ENCODE data around the gene ACTN2.

The ACTN2 gene

DNA sequence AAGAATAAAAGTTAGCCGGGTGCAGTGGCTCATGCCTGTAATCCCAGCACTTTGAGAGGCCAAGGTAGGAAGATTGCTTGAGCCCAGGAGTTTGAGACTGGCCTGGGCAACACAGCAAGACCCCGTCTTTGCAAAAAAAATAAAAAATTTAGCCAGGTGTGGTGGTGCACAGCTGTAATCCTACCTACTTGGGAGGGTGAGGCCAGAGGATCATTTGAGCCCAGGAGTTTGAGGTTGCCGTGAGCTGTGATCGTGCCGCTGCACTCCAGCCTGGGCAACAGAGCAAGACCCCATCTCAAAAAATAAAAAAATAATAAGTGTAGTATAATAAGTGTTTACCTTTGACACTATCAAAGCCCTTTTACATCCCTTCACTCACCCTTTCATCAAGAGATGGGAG is 5.0 kb downstream of the ACTN2 start:
- no peak for DNase-seq (ENCODE audit: low spot score)

DNA sequence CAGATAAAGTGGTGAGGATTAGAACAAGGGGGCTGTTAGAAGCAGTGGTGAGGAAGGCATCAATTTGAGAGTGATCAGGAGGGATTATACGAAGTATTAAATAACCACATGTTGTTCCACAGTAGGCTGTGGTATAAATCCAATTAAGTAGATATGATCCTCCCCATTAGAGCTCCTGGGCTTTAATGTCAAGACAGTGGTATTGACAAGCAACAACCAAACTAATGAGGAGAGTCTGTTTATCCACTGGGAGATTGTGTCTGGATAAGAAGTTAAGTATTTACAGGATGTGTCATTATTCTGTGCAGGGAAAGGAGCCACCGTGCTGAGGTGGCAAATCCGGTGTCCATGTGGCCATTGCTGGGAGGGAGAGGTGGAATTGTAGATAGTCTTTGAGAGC is 5.8 kb downstream of the ACTN2 start:
- peak; percentile 54 for DNase-seq (ENCODE audit: low spot score)

DNA sequence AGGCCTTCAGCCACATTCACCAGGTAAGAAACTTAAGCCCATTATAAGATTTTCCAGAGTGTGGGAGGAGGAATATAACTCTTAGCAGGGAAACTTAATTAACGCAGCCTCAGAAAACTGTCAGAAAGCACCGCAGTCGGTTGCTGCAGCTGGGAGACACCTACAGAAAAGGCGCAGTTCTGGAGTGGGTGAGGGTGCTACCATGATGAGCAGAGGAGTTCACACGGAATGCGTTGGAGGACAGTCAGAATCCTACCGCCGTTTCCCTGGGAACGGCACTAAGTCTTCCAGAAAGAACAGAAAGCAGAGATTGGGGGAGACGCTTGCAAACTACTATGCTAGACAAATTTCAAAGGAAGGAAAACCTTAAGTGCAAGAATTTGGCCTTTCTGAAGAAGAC is 6.4 kb downstream of the ACTN2 start:
- no peak for DNase-seq (ENCODE audit: low spot score)

DNA sequence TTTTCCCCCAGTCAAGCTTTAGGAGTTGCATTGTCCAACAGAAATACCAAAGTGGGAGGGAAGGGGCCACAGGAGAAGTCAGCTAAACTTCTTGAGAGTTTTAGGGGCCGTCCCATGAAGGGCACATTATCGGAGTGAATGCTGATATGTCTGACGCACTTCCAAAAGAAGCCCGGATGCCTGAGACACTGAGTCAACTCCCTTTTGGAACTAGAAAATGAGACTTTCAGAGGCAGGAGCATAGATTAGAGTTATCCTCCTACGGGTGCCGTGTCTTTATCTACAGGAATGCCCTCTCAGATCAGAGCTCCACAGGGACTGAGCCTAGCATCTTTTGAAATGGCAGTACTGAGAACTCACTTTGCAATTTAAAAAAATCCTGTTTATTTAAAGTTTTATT is 13.1 kb downstream of the ACTN2 start:
- DNase-seq (ENCODE audit: low spot score) = no peak

DNA sequence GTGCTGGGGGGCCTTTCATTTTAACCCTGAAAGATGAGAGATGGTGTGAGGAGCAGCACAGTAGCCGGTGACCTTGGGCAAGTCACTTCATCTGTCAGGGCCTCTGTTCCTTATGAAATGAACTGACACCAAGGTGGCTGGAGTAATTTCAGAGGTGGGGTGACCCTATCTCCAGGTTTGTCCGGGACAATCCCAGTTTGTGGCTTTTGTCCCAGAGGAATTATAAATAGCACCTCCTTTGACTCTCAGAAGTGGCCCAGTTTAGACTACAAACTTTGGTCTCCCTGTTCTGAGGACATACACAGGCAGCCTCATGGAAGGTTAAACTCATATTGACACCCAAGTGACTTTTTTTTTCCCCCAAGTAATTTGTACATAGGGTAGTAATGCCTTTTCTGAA is 14.6 kb downstream of the ACTN2 start:
- no peak for DNase-seq (ENCODE audit: low spot score)

DNA sequence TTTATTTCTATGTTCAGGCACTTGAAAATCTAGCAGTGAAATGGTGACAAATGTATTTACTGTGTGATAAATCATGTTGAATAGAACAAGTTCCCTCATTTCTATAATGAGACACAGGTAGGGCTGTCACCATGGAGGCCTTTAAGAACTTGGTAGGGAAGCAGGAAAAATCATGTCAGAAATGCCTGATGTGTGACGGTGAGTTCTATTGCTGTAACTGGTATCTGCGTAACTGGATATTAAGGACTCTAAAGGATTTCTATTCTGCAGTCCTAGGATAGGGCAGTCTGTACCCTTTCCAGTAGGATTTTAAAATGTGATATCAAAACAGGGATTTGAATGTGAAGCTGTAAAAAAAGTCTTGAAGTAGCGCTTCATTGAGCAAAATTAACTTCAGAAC is 15.5 kb downstream of the ACTN2 start:
- DNase-seq (ENCODE audit: low spot score) = no peak

DNA sequence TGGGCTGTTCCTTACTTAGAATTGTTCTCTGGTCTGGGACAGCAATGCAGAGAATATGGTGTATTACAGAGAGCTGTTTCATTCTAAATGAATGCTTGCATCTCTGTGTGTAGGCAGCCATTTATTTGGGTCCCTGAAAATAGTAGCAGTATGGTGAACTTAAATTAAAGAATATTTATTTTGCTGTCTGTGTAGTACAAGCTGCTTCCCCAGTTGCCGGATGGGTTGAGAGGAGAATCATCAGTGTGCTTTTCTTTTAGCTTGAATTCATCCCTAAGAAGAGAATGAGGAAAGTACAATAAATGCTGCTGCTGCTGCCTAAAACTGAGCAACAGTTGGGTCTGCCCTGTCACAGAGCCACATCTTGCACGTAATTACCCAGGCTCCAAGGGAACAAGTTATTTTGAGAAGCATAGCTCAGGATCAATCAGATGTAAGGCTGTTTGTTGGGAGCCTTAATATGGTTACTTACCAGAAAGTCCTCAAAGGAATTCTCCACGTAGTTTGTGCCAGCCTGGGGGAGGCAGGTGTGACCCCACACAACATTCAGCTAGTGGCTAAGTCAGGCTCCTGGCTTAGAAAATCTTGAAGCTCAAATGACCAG is 16.6 kb downstream of the ACTN2 start:
- DNase-seq (ENCODE audit: low spot score) = no peak

DNA sequence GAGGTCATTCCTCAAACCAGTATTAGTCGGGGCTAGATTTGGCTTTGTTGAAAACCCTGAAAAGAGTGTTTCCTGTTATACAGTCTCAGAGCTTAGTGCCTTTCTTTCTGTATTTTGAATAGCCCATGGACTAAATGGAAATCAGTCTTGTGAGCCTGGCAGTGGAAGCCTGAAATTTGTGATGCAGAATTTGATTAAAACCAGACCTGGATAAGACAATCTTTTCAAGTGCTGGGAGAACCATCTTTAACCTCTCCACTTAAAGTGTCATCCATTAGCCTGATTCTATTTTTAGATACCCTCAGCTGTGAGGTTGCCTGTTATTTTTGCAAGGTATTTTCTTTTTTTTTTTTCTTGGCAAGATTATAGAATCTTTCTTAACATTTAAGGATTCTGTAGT is 19.5 kb downstream of the ACTN2 start:
- no peak for DNase-seq (ENCODE audit: low spot score)

DNA sequence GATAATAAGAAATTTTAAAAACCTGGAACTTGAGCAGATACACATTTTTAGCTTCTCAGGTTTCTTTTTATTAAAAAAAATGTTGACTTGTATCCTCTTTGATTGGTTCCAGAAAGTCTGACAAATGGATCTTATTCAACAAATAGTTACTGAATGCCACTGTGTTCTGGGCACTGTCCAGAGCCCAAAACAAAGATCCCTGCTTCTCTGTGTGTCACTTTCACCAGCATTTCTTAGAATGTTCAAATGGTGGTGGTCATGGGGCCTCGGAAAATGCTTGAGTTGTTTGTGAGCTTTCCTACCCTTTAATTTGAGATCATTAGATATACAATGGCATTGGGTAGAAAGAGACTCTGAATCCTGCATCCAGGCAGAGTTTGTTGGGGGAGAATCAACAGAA is 19.9 kb downstream of the ACTN2 start:
- DNase-seq (ENCODE audit: low spot score) = no peak

DNA sequence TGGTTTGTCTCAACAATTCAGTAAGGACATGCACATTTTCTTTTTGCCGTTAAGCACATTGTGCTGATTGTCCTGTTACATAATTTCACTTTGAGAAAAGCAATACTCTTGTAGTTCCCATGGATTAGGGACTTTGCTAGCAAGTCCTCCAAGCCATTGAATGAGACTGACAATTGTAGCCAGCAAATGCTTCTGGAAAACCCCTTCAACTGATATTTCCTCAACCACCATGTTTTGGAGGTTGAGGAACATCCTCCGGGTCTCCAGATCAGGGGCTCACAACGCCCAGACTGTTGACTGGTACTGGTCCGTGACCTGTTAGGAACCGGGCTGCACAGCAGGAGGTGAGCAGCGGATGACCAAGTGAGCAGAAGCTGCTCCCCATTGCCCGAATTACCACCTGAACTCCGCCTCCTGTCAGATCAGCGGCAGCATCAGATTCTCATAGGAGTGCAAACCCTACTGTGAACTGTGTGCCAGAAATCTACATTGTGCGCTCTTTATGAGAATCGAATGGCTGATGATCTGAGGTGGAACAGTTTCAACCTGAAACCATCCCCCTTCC is 24.1 kb downstream of the ACTN2 start:
- DNase-seq (ENCODE audit: low spot score) = no peak

DNA sequence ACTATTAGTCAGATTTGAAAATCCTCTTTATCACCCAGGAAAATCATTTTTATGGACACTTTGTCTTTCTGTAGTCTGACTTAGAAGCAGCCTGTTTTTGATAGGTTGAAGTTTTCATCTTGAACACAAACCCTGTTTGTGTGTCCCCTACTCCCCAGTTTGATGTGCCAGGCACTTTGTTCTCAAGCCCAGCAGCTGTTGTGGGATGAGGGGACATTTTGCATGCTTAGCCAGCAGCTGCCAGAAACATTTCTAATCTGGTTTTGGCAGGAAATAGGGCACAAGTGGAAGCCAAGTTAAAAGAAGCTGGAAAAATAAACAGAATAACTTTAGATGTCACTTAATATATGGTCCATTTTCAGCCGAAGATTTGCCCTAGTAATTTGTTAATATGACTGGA is 29.9 kb downstream of the ACTN2 start:
- no peak for DNase-seq (ENCODE audit: low spot score)

DNA sequence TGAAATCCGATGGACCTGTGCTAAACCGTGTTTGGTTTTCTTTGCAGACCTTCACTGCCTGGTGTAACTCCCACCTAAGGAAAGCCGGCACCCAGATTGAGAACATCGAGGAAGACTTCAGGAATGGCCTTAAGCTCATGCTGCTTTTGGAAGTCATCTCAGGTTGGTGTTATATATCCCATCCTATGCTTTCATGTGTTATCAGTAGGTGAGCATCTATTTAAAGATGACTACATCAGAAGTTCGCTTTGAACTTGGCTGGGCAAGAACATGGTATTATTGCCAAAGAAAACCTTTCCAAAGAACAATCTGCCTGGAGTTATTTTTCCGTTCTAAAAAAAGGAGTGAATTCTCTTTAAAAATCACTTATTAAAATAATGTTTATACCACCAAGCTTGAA is 31.5 kb downstream of the ACTN2 start:
- DNase-seq (ENCODE audit: low spot score) = no peak

DNA sequence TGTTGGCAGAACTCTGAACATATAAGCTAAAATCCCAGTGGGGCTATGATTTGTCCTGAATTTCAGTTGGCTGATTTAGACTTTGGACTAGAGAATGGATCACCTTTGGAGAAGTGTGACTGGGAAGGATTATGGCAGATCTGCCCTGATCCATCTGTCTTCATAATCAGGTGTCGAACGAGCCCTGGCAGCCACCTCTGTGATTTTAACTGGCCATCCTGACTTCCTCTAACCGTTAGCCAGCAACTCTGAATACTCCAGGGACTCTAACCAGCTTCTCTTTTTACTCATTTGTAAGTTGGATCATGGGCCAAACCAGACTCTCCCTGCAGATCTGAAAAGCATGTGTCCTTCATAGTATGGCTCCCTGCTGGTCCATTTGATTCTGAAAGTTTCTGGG is 32.0 kb downstream of the ACTN2 start:
- DNase-seq (ENCODE audit: low spot score) = no peak

DNA sequence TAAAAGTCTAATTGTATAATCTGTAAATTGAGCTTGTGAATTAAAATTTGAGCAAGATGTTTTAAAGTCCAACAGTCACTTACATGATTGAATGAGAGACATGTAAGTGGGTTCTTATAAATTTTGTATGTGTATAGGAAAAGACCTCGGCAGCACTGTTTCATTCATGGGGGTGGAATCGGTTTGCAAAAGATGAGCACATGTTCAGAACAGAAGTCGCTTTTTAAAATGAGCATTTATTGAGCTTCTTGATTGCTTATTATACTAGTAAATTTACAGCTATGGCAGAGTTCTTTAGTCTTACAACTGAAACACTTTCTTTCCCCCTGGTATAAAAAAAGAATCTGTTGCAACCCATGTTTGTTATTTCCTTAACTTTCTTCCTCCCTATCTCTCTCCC is 33.9 kb downstream of the ACTN2 start:
- no peak for DNase-seq (ENCODE audit: low spot score)

DNA sequence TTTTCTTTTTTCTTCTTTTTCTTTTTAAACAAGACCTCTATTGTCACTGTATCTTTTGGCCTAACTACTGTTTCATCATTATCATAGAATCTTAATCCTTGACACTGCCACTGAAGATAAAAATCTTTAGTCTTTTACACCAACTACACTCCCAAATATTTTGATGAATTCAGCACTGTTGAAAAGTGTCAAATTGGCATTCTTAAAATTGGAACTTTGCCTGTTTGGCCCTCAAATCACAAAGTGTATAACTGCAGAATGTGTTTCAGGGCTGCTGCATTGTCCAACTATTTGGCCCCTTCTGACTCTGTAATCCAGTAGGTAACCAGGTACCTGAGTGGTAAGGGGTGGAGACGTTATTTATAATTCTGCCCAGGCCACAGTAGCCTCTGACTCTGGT is 34.3 kb downstream of the ACTN2 start:
- no peak for DNase-seq (ENCODE audit: low spot score)

DNA sequence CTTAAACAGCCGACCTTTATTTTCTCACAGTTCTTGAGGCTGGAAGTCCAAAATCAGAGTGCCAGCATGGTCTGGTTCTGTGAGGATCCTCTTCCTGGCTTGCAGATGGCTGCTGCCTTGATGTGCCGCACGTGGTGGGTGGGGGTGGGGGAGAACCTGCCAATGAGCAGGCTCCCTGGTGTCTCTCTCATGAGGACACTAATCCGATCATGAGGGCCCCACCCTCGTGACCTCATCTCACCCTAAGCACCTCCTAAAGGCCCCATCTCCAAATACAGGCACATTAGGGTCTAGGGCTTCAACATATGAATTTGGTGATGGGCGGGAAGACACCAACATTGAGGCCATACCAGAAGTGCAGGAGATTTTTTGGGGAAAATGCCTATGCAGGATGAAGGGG is 37.8 kb downstream of the ACTN2 start:
- DNase-seq (ENCODE audit: low spot score) = no peak

DNA sequence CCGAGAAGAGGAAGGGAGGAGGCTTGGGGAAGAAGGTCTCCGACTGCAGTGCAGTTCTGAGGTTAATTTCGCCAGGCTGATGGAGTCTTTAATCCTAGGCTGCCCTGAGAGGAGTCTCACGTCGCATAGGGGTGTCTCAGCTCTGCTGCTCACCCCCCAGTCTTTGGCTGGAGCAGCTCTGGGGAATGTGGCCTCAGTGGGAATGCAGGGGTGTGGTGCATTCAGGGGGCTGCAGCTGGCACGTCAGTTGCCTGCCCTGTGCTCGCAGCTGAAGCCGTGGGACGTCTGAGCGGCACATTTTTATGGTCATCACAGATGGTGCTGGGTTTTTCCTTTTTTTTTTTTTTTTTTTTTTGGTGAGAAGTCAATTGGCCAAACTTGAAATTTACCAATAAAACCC is 38.2 kb downstream of the ACTN2 start:
- no peak for DNase-seq (ENCODE audit: low spot score)

DNA sequence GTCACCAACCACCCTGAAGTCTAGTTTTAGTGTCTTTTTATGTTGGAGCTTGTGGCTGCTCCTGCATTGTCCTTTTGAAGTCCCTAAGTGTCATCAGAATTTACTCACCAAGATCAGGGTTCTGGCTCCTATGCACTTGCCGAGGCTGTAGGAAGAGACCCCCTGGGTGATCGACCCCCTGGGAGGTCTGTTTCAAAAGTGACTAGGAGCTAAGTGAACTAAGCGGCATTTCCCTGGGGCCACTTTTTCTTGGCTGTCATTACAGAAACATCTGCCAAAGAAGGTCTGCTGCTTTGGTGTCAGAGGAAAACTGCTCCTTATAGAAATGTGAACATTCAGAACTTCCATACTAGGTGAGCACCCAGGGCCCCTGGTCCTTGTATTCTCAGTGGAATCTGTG is 39.4 kb downstream of the ACTN2 start:
- DNase-seq (ENCODE audit: low spot score) = no peak

DNA sequence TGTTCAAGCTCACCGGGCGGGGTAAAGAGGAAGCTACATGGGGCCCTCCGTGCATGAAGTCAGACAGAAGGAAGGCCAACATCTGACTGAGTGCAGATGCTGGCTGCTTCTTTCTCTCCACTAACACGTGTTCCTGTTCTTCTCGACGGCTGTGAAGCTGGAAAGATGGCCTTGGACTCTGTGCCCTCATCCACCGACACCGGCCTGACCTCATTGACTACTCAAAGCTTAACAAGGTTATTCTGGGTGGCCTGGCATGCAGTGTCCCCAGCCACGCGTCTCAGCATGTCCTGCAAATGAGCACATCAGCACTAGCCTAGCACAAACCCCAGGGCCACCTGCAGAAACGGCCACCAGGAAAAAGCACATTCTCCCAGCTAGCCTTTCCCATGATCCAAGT is 41.2 kb downstream of the ACTN2 start:
- no peak for DNase-seq (ENCODE audit: low spot score)

DNA sequence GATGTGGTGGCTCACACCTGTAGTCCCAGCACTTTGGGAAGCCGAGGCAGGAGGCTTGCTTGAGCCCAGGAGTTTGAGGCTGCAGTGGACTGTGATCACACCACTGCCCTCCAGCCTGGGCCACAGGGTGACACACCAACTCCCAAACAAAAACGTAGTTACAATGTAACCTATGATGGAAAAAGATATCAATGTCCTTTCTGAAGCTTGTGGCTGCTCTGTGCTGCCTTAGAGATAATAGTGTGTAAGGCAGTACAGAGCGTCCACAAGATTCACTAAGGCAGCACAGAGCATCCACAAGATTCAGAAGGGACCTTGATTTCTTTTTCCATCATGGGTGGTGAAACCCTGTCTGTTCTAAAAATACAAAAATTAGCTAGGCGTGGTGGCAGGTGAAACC is 42.5 kb downstream of the ACTN2 start:
- DNase-seq (ENCODE audit: low spot score) = no peak

DNA sequence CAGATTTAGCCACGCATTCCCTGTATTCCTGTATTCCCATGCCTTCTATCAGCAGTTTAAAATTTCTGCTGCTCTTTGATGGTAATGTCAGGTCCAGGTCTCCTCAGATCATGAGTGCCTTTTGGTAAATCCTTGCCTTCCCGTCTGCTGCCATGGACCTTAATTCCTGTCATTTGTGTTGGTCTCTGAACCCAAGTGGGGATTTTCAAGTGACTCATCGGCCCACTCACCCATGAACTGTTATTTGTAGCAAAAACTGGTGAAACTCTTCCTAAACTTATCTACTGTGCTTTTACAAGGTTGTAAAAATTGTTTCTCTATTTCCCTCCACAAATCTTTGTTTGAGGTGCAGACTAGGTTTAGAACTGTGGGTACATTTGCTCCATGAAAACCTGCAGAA is 47.4 kb downstream of the ACTN2 start:
- DNase-seq (ENCODE audit: low spot score) = peak; percentile 68

DNA sequence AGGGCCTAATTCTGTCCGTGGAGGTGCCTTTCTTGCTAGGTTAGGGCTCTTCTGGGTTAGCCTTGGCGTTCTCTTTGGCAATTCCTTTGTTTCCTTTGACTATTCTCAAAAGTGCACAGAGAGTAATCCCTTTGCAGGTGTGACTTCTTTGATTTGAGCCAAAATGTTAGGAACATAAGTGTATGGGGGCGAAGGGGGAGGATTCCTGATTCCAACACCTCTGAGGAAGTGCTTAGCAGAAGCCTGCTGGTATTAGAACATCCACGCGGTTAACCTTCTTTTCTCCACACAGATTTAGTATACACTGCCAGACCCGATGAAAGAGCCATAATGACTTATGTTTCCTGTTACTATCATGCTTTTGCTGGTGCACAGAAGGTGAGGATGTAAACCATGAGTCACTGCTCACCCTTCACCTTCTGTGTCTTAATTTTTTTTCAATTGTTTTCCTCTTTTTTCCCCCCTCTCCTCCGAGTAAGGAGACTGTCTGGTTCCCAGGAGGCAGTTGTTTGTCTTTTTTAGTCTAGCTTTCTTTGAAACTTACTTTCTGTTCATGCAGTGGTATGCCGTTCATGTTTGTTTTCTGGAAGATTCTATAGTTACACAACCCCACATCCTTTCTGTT is 48.0 kb downstream of the ACTN2 start:
- DNase-seq (ENCODE audit: low spot score) = peak; percentile 75

DNA sequence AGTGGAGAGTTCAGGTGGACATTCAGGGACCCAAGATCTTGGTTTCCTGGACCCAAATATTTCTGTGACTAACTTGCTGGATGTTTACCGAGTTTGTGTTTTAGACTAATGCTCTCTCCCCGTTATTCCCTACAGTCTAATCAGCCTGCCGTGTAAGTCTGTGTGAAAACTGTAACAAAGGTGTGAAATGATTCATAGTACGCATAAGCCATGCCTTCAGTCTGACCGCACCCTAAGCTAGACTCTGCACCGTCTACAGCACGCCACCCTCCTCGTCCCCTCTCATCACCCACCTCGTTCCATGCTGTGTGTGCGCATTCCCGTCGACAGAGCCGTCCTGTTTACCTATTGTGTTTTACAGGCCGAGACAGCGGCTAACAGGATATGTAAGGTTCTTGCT is 50.5 kb downstream of the ACTN2 start:
- DNase-seq (ENCODE audit: low spot score) = no peak

DNA sequence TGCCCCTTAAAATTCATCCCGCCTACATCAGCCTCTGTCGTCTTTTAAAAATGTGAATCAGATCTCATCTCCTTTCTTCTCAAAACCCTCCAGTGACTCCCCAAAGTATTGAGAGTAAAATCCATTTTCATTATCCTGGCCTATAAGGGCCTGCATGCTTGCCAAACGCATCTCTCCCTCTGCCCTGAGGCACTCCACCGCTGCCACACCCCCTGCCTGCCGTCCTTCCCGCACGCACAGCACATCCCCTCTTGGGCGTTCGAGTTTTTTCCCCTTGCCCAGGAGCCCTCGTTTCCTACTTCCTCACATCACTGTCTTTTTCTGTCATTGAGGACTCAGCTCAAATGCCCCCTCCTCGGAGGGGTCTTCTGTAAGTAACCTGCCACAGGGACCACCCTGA is 55.5 kb downstream of the ACTN2 start:
- DNase-seq (ENCODE audit: low spot score) = no peak
